ENCODE measurements around the gene ARID5B. TPM values are rescaled to one million over a fixed set of nuclear protein-coding genes. Genes with fewer than 3 reads are reported as not detected.
A peak's percentile ranks its signal among the peaks of the same experiment; 100 is the strongest.

ARID5B gene
- polyA plus RNA-seq, 1 experiment = 137 TPM

GRCh38 chr10:62082729-62083411, 181.4 kb downstream of the ARID5B start:
- H3K4me3 ChIP-seq (ENCODE audit: low read depth, low read length) = no peak overlapping the region
- ChIA-PET POLR2A (interaction anchor here (0.5 to 1.6 kb wide), 6 partner anchors 11 to 48 kb away, joined by 3 to 10 read pairs (median 3); no protein-coding TSS in a partner anchor), CTCF (interaction anchor here (1.0 to 1.1 kb wide), 2 partner anchors 44 kb away, joined by 3 read pairs; no protein-coding TSS in a partner anchor)
- no peak for TF ChIP-seq CTCF (IDR thresholded peaks at IDR 0.05; ENCODE audit: low read depth, low read length)
- no peaks in the 10 kb centered on the region for H3K27me3 ChIP-seq (ENCODE audit: control insufficient read depth, insufficient read depth, low read length)
- no peak for DNase-seq (ENCODE audit: low read depth, low spot score)
- H3K27ac ChIP-seq (ENCODE audit: low read depth, low read length) = peak overlapping the region; percentile 94
- no peaks in the 10 kb centered on the region for H3K9me3 ChIP-seq (ENCODE audit: control insufficient read depth, insufficient read depth, low read length)

- peak; percentile 66 for DNase-seq (ENCODE audit: low read depth, low spot score)
- no peak for TF ChIP-seq CTCF (IDR thresholded peaks at IDR 0.05; ENCODE audit: low read depth, low read length)
- H3K27me3 ChIP-seq (ENCODE audit: control insufficient read depth, insufficient read depth, low read length) = no peaks in the 10 kb centered on the region
- no peak overlapping the region for H3K4me3 ChIP-seq (ENCODE audit: low read depth, low read length)
- CTCF ChIA-PET = interaction anchor here (1.1 to 1.2 kb wide), 2 partner anchors 45 to 161 kb away, joined by 3 to 5 read pairs; no protein-coding TSS in a partner anchor
- peak overlapping the region; percentile 94 for H3K27ac ChIP-seq (ENCODE audit: low read depth, low read length)
- POLR2A ChIA-PET = interaction anchor here (0.5 to 1.3 kb wide), 5 partner anchors 29 to 182 kb away, joined by 3 to 5 read pairs (median 3); partner anchors contain the start of gene ARID5B
- H3K9me3 ChIP-seq (ENCODE audit: control insufficient read depth, insufficient read depth, low read length) = no peaks in the 10 kb centered on the region
Observed at GRCh38 chr10:62083412-62084267, 182.1 kb downstream of the ARID5B start.

GRCh38 chr10:62084451-62084850, 183.0 kb downstream of the ARID5B start:
- no peak for DNase-seq (ENCODE audit: low read depth, low spot score)
- Histone ChIP-seq H3K27ac (ENCODE audit: low read depth, low read length) (peak overlapping the region; percentile 65), H3K9me3 (ENCODE audit: control insufficient read depth, insufficient read depth, low read length) (no peaks in the 10 kb centered on the region), H3K27me3 (ENCODE audit: control insufficient read depth, insufficient read depth, low read length) (no peaks in the 10 kb centered on the region), H3K4me3 (ENCODE audit: low read depth, low read length) (no peak overlapping the region)
- ChIA-PET CTCF (interaction anchor here (1.2 kb wide), 1 partner anchor 161 kb away, joined by 5 read pairs; no protein-coding TSS in a partner anchor), POLR2A (interaction anchor here (0.5 to 1.3 kb wide), 3 partner anchors 29 to 183 kb away, joined by 3 to 4 read pairs (median 3); partner anchors contain the start of gene ARID5B)
- TF ChIP-seq CTCF (IDR thresholded peaks at IDR 0.05; ENCODE audit: low read depth, low read length) = no peak

- ChIA-PET CTCF (interaction anchor here (1.2 kb wide), 1 partner anchor 160 kb away, joined by 5 read pairs; no protein-coding TSS in a partner anchor), POLR2A (interaction anchor here (1.2 to 1.3 kb wide), 2 partner anchors 36 to 158 kb away, joined by 3 to 4 read pairs; no protein-coding TSS in a partner anchor)
- no peak for DNase-seq (ENCODE audit: low read depth, low spot score)
- Histone ChIP-seq H3K9me3 (ENCODE audit: control insufficient read depth, insufficient read depth, low read length) (no peaks in the 10 kb centered on the region), H3K27me3 (ENCODE audit: control insufficient read depth, insufficient read depth, low read length) (no peaks in the 10 kb centered on the region), H3K4me3 (ENCODE audit: low read depth, low read length) (no peak overlapping the region), H3K27ac (ENCODE audit: low read depth, low read length) (no peak overlapping the region)
- TF ChIP-seq CTCF (IDR thresholded peaks at IDR 0.05; ENCODE audit: low read depth, low read length) = no peak
Observed at GRCh38 chr10:62085404-62085803, 183.9 kb downstream of the ARID5B start.

All from AG04450 (cell line).